ENCODE measurements around the gene NFIA.

Gene NFIA

GRCh38 chr1:61226791-61227567 is 144.6 kb downstream of the NFIA start:
- DNase-seq = no peak

- no peak for DNase-seq
These were observed 145.6 kb downstream of the NFIA start for GRCh38 chr1:61227857-61228550.

- DNase-seq = no peak
These were observed 148.2 kb downstream of the NFIA start for GRCh38 chr1:61230523-61230922.

GRCh38 chr1:61231795-61232194 is 149.4 kb downstream of the NFIA start:
- DNase-seq = no peak

- no peak for DNase-seq
These were observed 150.8 kb downstream of the NFIA start for GRCh38 chr1:61233121-61233660.

- DNase-seq = no peak
These were observed 152.2 kb downstream of the NFIA start for GRCh38 chr1:61234587-61234919.

GRCh38 chr1:61237147-61237546 is 154.8 kb downstream of the NFIA start:
- no peak for DNase-seq

GRCh38 chr1:61237659-61238358 is 155.4 kb downstream of the NFIA start:
- DNase-seq = no peak

- DNase-seq = no peak
These were observed 156.0 kb downstream of the NFIA start for GRCh38 chr1:61238359-61238665.

GRCh38 chr1:61240878-61241277 is 158.5 kb downstream of the NFIA start:
- no peak for DNase-seq

- DNase-seq = no peak
These were observed 159.1 kb downstream of the NFIA start for GRCh38 chr1:61241411-61241838.

GRCh38 chr1:61241973-61242381 is 159.6 kb downstream of the NFIA start:
- DNase-seq = no peak

GRCh38 chr1:61244114-61244513 is 161.8 kb downstream of the NFIA start:
- DNase-seq = no peak

GRCh38 chr1:61245696-61246400 is 163.5 kb downstream of the NFIA start:
- no peak for DNase-seq

- no peak for DNase-seq
These were observed 164.9 kb downstream of the NFIA start for GRCh38 chr1:61247051-61247825.

- no peak for DNase-seq
These were observed 165.8 kb downstream of the NFIA start for GRCh38 chr1:61247881-61248752.

GRCh38 chr1:61250933-61251332 is 168.6 kb downstream of the NFIA start:
- DNase-seq = no peak

GRCh38 chr1:61253059-61253735 is 170.8 kb downstream of the NFIA start:
- DNase-seq = no peak

GRCh38 chr1:61253912-61254633 is 171.7 kb downstream of the NFIA start:
- DNase-seq = no peak

Measured in NCI-H146 (cell line).